Measurements from ENCODE around the gene MYBPC3.

Gene MYBPC3

DNA sequence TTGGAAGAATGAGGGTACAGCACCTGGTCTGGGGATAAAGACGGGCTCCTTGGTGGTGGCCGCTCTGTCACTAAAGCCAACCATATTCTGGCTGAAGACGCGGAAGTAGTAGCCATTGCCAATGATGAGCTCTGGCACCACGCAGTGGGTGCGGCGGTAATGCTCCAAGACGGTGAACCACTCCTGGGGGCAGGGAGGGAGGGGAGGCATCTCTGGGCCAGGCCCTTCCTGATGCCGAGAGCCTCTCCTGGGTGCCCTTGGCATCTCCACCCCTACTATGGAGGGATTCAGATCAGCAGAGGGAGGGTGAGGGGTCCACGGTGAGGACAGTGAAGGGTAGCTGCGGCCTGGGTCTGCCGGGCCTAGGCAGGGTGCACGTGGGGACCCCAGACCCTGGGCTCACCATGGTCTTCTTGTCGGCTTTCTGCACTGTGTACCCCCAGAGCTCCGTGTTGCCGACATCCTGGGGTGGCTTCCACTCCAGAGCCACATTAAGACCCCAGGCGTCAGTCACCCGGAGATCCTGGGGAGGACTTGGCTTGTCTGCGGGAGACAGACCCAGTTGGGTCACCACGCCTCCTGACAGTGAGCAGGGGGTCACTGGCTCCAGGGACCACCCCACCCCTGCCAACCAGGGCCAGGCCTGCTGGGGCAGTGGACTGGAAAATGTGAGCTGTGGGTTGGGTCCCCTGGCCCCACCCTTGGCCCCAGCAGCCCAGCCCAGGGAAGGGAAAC lies 19.5 kb downstream of the MYBPC3 start:
- TF ChIP-seq, protein P1, sequence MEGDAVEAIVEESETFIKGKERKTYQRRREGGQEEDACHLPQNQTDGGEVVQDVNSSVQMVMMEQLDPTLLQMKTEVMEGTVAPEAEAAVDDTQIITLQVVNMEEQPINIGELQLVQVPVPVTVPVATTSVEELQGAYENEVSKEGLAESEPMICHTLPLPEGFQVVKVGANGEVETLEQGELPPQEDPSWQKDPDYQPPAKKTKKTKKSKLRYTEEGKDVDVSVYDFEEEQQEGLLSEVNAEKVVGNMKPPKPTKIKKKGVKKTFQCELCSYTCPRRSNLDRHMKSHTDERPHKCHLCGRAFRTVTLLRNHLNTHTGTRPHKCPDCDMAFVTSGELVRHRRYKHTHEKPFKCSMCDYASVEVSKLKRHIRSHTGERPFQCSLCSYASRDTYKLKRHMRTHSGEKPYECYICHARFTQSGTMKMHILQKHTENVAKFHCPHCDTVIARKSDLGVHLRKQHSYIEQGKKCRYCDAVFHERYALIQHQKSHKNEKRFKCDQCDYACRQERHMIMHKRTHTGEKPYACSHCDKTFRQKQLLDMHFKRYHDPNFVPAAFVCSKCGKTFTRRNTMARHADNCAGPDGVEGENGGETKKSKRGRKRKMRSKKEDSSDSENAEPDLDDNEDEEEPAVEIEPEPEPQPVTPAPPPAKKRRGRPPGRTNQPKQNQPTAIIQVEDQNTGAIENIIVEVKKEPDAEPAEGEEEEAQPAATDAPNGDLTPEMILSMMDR (IDR thresholded peaks at IDR 0.05; ENCODE audit: low read depth, low read length), result no peak
- no peak for TF ChIP-seq MYC (IDR thresholded peaks at IDR 0.05; ENCODE audit: low read depth, low read length)
- TF ChIP-seq MAX (IDR thresholded peaks at IDR 0.05; ENCODE audit: low read depth, low read length), result no peak
- no peak for TF ChIP-seq POLR2A (IDR thresholded peaks at IDR 0.05; ENCODE audit: extremely low read depth, insufficient read length)
- no peak overlapping the region for H3K4me3 ChIP-seq (ENCODE audit: low read depth, low read length)
- DNase-seq (ENCODE audit: low read depth), result no peak

- TF ChIP-seq MAX (IDR thresholded peaks at IDR 0.05; ENCODE audit: low read depth, low read length), result no peak
- TF ChIP-seq, protein P1 (IDR thresholded peaks at IDR 0.05; ENCODE audit: low read depth, low read length), result no peak
- TF ChIP-seq MYC (IDR thresholded peaks at IDR 0.05; ENCODE audit: low read depth, low read length), result no peak
- TF ChIP-seq POLR2A (IDR thresholded peaks at IDR 0.05; ENCODE audit: extremely low read depth, insufficient read length), result no peak
- DNase-seq (ENCODE audit: low read depth), result no peak
- no peak overlapping the region for H3K4me3 ChIP-seq (ENCODE audit: low read depth, low read length)
These were observed 20.2 kb downstream of the MYBPC3 start for GRCh38 chr11:47332303-47332711.

DNA sequence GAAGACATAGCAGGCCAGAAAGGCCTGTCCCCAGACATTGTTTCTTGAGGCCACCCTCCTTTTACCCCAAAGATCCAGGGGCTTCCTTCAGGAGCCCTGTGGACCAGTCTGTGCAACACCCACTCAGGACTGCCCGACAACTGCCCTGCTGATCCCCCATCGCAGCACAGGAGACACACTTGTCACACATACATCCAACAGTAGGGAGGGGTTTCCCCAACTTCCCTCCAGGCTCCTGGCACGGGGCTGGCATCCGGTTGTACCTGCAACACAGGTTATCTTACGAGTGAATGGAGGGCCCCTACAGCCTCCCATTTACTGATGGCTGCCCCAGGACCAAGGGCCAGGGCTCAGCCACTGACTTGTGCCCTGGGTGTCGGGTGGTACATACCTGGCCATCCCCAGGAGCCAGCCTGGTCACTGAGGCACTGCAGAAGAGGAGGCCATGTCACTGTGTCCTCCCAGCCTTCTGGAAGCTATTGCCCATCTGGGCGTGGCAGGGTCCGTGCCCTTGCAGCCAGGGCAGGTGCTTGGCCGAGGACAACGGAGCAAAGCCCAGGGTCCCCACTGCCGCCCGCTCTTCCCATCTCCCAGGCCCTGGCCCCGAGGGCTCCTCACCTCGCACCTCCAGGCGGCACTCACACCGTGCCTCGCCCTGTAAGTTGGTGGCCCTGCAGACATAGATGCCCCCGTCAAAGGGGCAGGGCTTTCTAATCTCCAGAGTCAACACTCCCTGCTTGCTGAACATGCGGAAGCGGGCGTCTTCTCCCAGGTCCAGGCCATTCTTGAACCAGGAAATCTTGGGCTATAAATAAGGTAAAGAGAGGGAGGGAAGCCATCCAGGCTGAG lies 20.8 kb downstream of the MYBPC3 start:
- TF ChIP-seq MYC (IDR thresholded peaks at IDR 0.05; ENCODE audit: low read depth, low read length) (no peak), MAX (IDR thresholded peaks at IDR 0.05; ENCODE audit: low read depth, low read length) (no peak), POLR2A (IDR thresholded peaks at IDR 0.05; ENCODE audit: extremely low read depth, insufficient read length) (no peak)
- TF ChIP-seq, protein P1 (IDR thresholded peaks at IDR 0.05; ENCODE audit: low read depth, low read length), result no peak
- DNase-seq (ENCODE audit: low read depth), result no peak

GRCh38 chr11:47329987-47330931 lies 22.2 kb downstream of the MYBPC3 start:
- TF ChIP-seq MAX (IDR thresholded peaks at IDR 0.05; ENCODE audit: low read depth, low read length), result no peak
- no peak for TF ChIP-seq MYC (IDR thresholded peaks at IDR 0.05; ENCODE audit: low read depth, low read length)
- TF ChIP-seq, protein P1 (IDR thresholded peaks at IDR 0.05; ENCODE audit: low read depth, low read length), result no peak
- TF ChIP-seq POLR2A (IDR thresholded peaks at IDR 0.05; ENCODE audit: extremely low read depth, insufficient read length), result no peak
- no peak for DNase-seq (ENCODE audit: low read depth)
- no peak overlapping the region for H3K4me3 ChIP-seq (ENCODE audit: low read depth, low read length)

More for the DNA sequence above, 20.8 kb downstream of the MYBPC3 start:
- no peak overlapping the region for H3K4me3 ChIP-seq (ENCODE audit: low read depth, low read length)

GRCh38 chr11:47329431-47329986 lies 23.0 kb downstream of the MYBPC3 start:
- DNase-seq (ENCODE audit: low read depth), result no peak
- H3K4me3 ChIP-seq (ENCODE audit: low read depth, low read length), result no peak overlapping the region
- TF ChIP-seq MAX (IDR thresholded peaks at IDR 0.05; ENCODE audit: low read depth, low read length) (no peak), MYC (IDR thresholded peaks at IDR 0.05; ENCODE audit: low read depth, low read length) (no peak), POLR2A (IDR thresholded peaks at IDR 0.05; ENCODE audit: extremely low read depth, insufficient read length) (no peak)
- TF ChIP-seq, protein P1 (IDR thresholded peaks at IDR 0.05; ENCODE audit: low read depth, low read length), result no peak

All from NB4 (cell line).